ENCODE measurements around the gene G6PD. TPM values are rescaled to one million over a fixed set of nuclear protein-coding genes. Genes with fewer than 3 reads are reported as not detected.
"Not testable (repeated sequence)": the region's sequence is repeated elsewhere in the genome, so short reads cannot be mapped to it uniquely, and the experiment has no call there.

The G6PD gene
- total RNA-seq, 1 donor from 2014 or later: 72.4 TPM

DNA sequence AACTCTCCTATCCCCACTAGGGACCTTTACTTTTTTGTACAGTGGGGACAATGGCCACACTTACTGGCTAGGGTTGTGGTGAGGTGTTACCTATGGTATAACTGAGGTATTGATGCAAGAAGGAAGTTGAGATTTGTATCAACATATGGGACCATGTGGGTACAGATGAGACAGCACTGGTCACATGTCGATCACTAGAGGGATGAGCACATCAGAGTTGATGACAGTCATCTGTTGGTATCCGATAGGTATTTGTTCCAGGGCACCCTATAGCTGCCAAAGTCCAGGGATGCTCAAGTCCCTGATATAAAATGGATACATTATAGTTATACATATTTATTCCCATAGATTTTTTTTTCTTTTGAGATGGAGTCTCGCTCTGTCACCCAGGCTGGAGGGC is 43.7 kb downstream of the G6PD start:
- Mint-ChIP-seq H3K27ac (no peak overlapping the region), H3K9me3 (no peaks in the 10 kb centered on the region), H3K36me3 (ENCODE audit: low read depth) (peaks cover 2% of the 10 kb centered on the region), H3K4me3 (no peak overlapping the region), H3K27me3 (ENCODE audit: insufficient read depth) (peaks cover 2% of the 10 kb centered on the region), H3K4me1 (ENCODE audit: low read depth) (no peaks in the 10 kb centered on the region)
- intact Hi-C loops (cut with micrococcal nuclease): no loop called here
- DNase-seq (ENCODE audit: low spot score): no peak

DNA sequence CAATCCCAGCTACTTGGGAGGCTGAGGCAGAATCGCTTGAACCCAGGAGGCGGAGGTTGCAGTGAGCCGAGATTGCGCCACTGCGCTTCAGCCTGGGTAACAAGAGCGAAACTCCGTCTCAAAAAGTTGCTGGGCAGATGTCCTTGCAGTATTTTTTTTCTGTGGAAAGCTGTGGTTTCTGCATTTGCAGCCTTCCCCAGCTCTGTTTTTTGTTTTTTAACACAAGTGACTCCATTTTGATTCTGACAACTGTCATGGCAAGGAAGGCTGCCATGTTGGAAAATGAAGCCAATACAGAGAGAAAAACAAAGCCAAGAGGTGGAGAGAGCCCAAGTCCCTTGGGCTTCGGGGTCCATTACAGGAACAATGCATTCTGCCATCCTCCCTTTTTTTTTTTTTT is 44.5 kb downstream of the G6PD start:
- H3K9me3 Mint-ChIP-seq: no peaks in the 10 kb centered on the region
- intact Hi-C loops (cut with micrococcal nuclease): no loop called here
- H3K36me3 Mint-ChIP-seq (ENCODE audit: low read depth): peaks cover 2% of the 10 kb centered on the region
- no peaks in the 10 kb centered on the region for H3K4me1 Mint-ChIP-seq (ENCODE audit: low read depth)
- no peak overlapping the region for H3K27ac Mint-ChIP-seq
- H3K27me3 Mint-ChIP-seq (ENCODE audit: insufficient read depth): peaks cover 2% of the 10 kb centered on the region
- no peak overlapping the region for H3K4me3 Mint-ChIP-seq
- no peak for DNase-seq (ENCODE audit: low spot score)

DNA sequence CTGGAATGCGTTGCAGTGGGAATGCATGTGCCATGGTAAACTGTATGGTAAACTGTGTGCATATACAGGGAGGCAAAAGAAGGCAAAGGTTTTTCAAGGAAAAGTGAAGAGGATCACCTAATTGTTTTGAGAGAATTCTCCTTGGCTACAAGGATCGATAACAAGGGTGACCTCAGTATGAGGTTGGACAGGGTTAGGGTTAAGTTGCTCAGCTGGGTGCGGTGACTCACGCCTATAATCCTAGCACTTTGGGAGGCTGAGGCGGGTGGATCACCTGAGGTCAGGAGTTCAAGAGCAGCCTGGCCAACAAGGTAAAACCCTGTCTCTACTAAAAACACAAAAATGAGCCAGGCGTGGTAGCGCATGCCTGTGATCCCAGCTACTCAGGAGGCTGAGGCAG is 45.2 kb downstream of the G6PD start:
- H3K27ac Mint-ChIP-seq; H3K27me3 Mint-ChIP-seq (ENCODE audit: insufficient read depth); DNase-seq (ENCODE audit: low spot score); H3K4me1 Mint-ChIP-seq (ENCODE audit: low read depth); H3K36me3 Mint-ChIP-seq (ENCODE audit: low read depth); intact Hi-C loops (cut with micrococcal nuclease); H3K4me3 Mint-ChIP-seq; H3K9me3 Mint-ChIP-seq: not testable (repeated sequence)

DNA sequence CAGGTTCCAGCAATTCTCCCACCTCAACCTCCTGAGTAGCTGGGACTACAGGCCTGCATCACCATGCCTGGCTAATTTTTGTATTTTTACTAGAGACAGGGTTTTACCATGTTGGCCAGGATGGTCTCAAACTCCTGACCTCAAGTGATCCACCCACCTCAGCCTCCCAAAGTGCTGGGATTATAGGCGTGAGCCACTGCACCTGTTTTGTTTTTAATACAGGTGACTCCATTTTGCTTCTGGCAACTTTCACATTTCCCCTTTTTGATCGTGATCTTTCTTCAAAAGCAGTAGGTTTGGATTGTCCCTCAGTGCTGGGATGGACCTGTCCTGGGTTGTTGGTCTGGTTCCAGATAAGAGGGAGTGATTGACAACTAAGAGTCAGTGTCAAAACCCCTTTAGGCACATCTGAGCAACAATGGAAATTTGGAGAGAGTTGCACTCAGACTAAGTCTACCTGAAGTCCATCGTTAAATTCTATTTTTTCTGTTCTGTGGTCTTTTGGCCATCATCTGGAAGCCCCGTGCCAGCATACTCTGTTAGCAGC is 50.0 kb downstream of the G6PD start:
- H3K27ac Mint-ChIP-seq; H3K27me3 Mint-ChIP-seq (ENCODE audit: insufficient read depth); H3K36me3 Mint-ChIP-seq (ENCODE audit: low read depth); intact Hi-C loops (cut with micrococcal nuclease); DNase-seq (ENCODE audit: low spot score); H3K4me3 Mint-ChIP-seq; H3K9me3 Mint-ChIP-seq; H3K4me1 Mint-ChIP-seq (ENCODE audit: low read depth): not testable (repeated sequence)

DNA sequence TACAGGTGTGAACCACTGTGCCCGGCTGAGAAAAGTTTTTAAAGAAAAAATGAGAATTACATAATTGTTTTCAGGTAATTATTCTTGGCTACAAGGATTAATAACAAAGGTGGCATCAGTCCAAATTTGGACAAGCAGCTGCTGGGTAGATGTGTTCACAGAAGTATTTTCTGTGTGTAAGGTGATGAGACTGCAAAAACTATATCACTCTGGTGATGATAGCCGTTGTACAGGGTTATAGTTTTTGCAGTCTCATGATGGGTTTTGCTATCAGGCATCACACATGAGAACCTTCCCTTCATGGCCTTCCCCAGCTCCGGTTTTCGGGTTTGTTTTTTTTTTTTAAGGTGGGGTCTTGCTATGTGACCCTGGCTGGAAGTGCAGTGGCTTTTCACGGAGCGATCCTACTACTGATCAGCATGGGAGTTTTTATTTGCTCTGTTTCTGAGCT is 51.1 kb downstream of the G6PD start:
- DNase-seq (ENCODE audit: low spot score): no peak
- intact Hi-C loops (cut with micrococcal nuclease): no loop called here
- no peaks in the 10 kb centered on the region for H3K9me3 Mint-ChIP-seq
- H3K4me1 Mint-ChIP-seq (ENCODE audit: low read depth): no peaks in the 10 kb centered on the region
- no peaks in the 10 kb centered on the region for H3K36me3 Mint-ChIP-seq (ENCODE audit: low read depth)
- no peaks in the 10 kb centered on the region for H3K27me3 Mint-ChIP-seq (ENCODE audit: insufficient read depth)
- no peak overlapping the region for H3K27ac Mint-ChIP-seq
- H3K4me3 Mint-ChIP-seq: no peak overlapping the region

DNA sequence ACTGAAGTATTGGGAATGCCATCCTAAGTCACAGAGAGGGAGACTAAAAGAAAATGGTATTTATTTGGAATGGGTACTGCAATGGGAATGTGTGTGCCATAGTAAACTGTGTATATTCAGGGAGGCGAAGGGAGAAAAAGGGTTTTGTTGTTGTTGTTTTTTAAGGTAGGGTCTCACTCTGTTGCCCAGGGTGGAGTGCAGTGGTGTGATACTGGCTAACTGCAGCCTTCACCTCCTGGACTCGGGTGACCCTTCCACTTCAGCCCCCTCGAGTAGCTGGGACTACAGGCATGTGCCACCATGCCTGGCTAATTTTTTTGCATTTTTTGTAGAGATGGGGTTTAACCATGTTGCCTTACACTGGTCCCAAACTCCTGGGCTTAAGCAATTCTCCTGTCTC is 51.9 kb downstream of the G6PD start:
- Mint-ChIP-seq H3K27me3 (ENCODE audit: insufficient read depth) (no peaks in the 10 kb centered on the region), H3K9me3 (no peaks in the 10 kb centered on the region), H3K4me1 (ENCODE audit: low read depth) (peaks cover 2% of the 10 kb centered on the region), H3K4me3 (no peak overlapping the region), H3K27ac (no peak overlapping the region), H3K36me3 (ENCODE audit: low read depth) (no peaks in the 10 kb centered on the region)
- intact Hi-C loops (cut with micrococcal nuclease): loop anchor here (5.0 kb wide), 1 partner anchor 38 kb away; no protein-coding TSS in a partner anchor
- no peak for DNase-seq (ENCODE audit: low spot score)

DNA sequence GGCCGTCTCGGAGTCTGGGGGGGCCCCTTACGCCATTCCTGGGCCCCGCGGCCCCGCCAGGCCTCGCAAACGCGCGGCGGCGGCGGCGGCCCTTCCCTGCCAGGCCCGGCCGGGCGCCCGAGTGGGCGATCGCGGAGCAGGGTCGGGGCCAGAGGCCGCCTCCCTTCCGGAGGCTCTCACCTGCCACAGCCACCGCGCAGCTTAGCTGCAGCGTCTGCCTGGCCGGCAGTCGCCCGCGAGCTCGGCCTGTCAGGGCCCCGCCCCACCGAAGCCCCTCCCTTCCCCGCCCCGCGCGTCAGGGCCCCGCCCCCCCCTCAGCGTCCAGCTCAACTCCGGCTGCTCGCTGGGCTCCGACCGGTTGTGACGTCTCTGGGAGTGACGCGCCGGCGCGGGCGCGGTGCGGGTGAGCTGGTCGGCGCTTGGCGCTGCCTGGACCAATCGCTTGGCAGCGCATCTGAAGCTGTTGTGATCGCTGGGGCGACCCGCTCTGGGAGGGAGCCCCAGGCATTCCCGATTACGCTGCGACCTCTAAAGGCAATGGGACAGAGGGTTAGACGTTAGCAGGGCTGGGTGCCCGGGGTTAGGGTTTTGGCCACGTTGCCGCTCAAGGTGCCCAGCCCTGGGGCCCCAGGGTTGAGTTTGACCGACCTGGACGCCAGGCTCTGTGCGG is 56.1 kb downstream of the G6PD start, which contains the start of gene SLC10A3:
Gene SLC10A3 (minus strand): TSS at position 216 of the 670 bp plus-strand sequence. CDS start 1,689 bp downstream, outside the sequence.
- intact Hi-C loops (cut with micrococcal nuclease): loop anchor here (1.0 to 5.0 kb wide), 8 partner anchors 11 to 393 kb away; partner anchors contain the start of genes FAM3A, IKBKG, LAGE3 and MECP2
- H3K27me3 Mint-ChIP-seq (ENCODE audit: insufficient read depth): no peaks in the 10 kb centered on the region
- H3K4me3 Mint-ChIP-seq: peak within 1 kb of the TSS; percentile 90
- H3K36me3 Mint-ChIP-seq (ENCODE audit: low read depth): peaks cover 5% of the 10 kb centered on the region
- no peaks in the 10 kb centered on the region for H3K9me3 Mint-ChIP-seq
- DNase-seq (ENCODE audit: low spot score): peak; percentile 85
- H3K4me1 Mint-ChIP-seq (ENCODE audit: low read depth): peaks cover 10% of the 10 kb centered on the region
- peak within 1 kb of the TSS; percentile 92 for H3K27ac Mint-ChIP-seq

- H3K36me3 Mint-ChIP-seq (ENCODE audit: low read depth): peaks cover 5% of the 10 kb centered on the region
- intact Hi-C loops (cut with micrococcal nuclease): loop anchor here (1.0 to 5.0 kb wide), 8 partner anchors 11 to 393 kb away; partner anchors contain the start of genes FAM3A, IKBKG, LAGE3 and MECP2
- H3K4me1 Mint-ChIP-seq (ENCODE audit: low read depth): peaks cover 10% of the 10 kb centered on the region
- DNase-seq (ENCODE audit: low spot score): no peak
- no peaks in the 10 kb centered on the region for H3K9me3 Mint-ChIP-seq
- peak overlapping the region; percentile 90 for H3K4me3 Mint-ChIP-seq
- H3K27me3 Mint-ChIP-seq (ENCODE audit: insufficient read depth): no peaks in the 10 kb centered on the region
- peak overlapping the region; percentile 83 for H3K27ac Mint-ChIP-seq
These were observed 56.6 kb downstream of the G6PD start for GRCh38 chrX:154490021-154490413.

GRCh38 chrX:154489182-154489581 is 57.5 kb downstream of the G6PD start:
- H3K27me3 Mint-ChIP-seq (ENCODE audit: insufficient read depth): no peaks in the 10 kb centered on the region
- H3K4me1 Mint-ChIP-seq (ENCODE audit: low read depth): peaks cover 10% of the 10 kb centered on the region
- H3K27ac Mint-ChIP-seq: no peak overlapping the region
- intact Hi-C loops (cut with micrococcal nuclease): no loop called here
- no peaks in the 10 kb centered on the region for H3K9me3 Mint-ChIP-seq
- DNase-seq (ENCODE audit: low spot score): no peak
- H3K4me3 Mint-ChIP-seq: peak overlapping the region; percentile 90
- H3K36me3 Mint-ChIP-seq (ENCODE audit: low read depth): peaks cover 5% of the 10 kb centered on the region

DNA sequence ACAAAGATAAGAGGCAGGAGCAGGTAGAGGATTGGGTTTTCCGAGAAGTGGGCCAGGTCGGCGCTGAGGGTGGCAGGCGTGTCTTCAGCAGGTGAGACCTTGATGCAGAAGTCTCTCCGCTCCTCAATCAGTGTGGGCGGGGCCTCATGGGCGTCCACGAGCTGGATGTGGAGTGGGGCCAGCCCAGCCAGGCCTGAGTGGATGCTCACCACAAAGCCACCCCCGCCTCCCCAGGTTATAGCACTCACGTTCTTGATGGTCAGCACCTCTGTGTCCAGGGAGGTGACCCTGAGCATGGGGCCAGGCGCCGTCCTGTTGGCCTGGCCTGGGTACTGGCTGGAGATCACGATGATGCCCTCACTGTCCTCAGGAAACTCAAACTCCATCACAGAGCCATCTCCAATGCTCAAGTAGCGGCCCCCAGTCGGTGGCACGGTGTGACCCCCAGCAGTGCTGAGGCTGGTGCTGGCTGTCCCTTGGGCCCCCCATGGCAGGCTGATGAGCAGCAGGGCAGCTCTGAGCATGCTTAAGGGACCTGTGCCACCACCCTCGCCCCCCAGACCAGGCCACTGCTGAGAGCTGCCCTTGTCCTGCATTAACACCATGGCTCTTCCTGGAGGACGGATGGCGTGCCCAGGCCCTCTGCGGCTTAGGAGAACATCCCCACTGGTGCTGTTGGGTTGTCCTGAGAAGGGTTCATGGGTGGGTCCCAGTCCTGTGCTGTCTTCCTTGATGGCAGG is 58.1 kb downstream of the G6PD start:
- peaks cover 8% of the 10 kb centered on the region for H3K36me3 Mint-ChIP-seq (ENCODE audit: low read depth)
- DNase-seq (ENCODE audit: low spot score): no peak
- H3K27me3 Mint-ChIP-seq (ENCODE audit: insufficient read depth): no peaks in the 10 kb centered on the region
- no peak overlapping the region for H3K27ac Mint-ChIP-seq
- H3K4me3 Mint-ChIP-seq: peak overlapping the region; percentile 30
- H3K9me3 Mint-ChIP-seq: no peaks in the 10 kb centered on the region
- intact Hi-C loops (cut with micrococcal nuclease): no loop called here
- H3K4me1 Mint-ChIP-seq (ENCODE audit: low read depth): peaks cover 11% of the 10 kb centered on the region

DNA sequence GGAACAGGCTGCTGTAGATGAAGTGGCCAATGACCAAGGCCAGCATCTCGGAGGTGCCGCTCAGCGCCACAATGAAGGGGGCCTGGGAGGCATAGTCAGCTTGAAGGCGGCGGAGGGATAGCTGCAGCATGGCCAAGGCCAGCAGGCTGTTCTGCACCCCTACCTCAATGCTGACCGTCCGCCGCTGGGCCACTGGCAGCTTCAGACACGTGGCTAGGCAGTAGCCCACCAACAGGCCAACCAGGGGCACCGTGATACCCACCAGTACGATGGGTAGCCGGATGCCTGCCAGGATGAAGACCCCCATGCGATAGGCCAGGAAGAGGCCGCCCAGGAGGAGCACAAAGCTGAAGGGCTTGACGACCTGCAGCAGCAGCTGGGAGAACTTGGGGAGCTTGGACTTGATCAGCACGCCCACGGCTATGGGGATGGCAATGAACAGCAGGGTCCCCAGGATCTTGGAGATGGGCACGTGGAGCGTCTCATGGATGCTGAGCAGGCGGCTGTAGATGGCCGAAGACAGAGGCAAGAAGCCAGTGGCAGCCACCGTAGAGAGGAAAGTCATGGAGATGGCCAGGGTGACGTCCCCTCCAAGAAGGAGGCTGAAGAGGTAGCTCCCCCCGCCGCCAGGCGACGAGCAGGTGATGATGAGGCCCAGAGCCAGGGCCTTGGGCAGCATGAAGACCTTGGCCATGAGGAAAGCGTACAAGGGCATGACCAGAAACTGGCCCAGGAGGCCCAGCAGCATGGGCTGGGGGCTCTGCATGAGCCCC is 58.9 kb downstream of the G6PD start:
- no peaks in the 10 kb centered on the region for H3K9me3 Mint-ChIP-seq
- H3K36me3 Mint-ChIP-seq (ENCODE audit: low read depth): peaks cover 11% of the 10 kb centered on the region
- intact Hi-C loops (cut with micrococcal nuclease): no loop called here
- DNase-seq (ENCODE audit: low spot score): no peak
- peak overlapping the region; percentile 30 for H3K4me3 Mint-ChIP-seq
- no peak overlapping the region for H3K27ac Mint-ChIP-seq
- no peaks in the 10 kb centered on the region for H3K27me3 Mint-ChIP-seq (ENCODE audit: insufficient read depth)
- H3K4me1 Mint-ChIP-seq (ENCODE audit: low read depth): peaks cover 14% of the 10 kb centered on the region

DNA sequence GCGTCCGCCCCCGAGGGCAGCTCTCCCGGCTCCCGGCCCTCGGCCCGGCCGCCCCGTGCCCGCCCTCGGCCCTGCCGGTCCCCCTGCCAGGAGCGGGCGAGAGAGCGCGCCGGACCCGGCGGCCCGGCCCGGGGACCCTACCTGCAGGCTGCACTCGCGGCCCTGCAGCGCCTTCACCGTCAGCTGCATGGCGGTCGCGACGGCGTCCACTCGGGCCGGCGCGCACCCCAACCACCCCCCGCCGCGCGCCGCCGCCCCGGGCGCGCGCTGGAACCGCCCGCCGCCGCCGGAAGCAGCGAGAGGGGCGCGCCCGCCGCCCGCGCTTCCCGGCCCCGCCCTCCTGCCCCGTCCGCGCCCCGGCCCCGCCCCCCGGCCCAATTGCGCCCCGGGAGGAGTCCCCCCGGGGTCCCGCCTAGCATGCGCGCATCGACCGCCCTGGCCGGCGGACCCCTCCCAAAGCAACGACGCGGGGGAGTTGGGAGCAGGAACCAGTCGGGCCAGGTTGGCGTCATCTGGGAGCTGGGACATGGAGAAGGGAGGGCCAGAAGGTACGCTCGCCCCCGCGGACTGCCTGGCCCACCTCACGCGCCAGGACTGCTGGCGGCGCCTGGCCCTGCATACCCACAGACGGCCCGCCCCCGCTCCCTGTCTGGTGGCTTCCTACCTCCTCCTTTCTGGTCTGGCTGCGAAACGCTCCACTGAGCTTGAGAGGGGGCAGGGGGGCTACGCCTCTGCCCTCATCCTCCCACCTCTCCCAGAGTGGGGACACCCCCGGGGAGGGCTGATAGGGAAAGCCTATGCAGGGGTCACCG is 60.0 kb downstream of the G6PD start, which contains the start of gene UBL4A:
Gene UBL4A (minus strand): TSS at position 220 of the 812 bp plus-strand sequence. CDS start 31 bp downstream, at position 189.
- Mint-ChIP-seq H3K27ac (peak within 1 kb of the TSS; percentile 68), H3K4me1 (ENCODE audit: low read depth) (peaks cover 14% of the 10 kb centered on the region), H3K27me3 (ENCODE audit: insufficient read depth) (no peaks in the 10 kb centered on the region), H3K9me3 (no peaks in the 10 kb centered on the region), H3K36me3 (ENCODE audit: low read depth) (peaks cover 11% of the 10 kb centered on the region), H3K4me3 (peak within 1 kb of the TSS; percentile 85)
- DNase-seq (ENCODE audit: low spot score): peak; percentile 46
- intact Hi-C loops (cut with micrococcal nuclease): no loop called here
